ENCODE results near the gene PCDHA8.

The PCDHA8 gene

GRCh38 chr5:140883373-140883772 is 42.4 kb downstream of the PCDHA8 start:
- Histone ChIP-seq H3K9ac (ENCODE audit: low read length) (no peak overlapping the region), H2AFZ (ENCODE audit: low read length) (no peak overlapping the region), H3K27me3 (ENCODE audit: insufficient read depth, low read length) (no peaks in the 10 kb centered on the region), H3K9me3 (ENCODE audit: low read length) (no peaks in the 10 kb centered on the region), H3K27ac (ENCODE audit: low read depth, low read length, poor library complexity, severe bottlenecking) (no peak overlapping the region), H3K4me3 (ENCODE audit: low read depth, low read length, poor library complexity, severe bottlenecking) (no peak overlapping the region), H4K20me1 (ENCODE audit: insufficient read depth, low read length) (no peaks in the 10 kb centered on the region), H3K9me2 (ENCODE audit: low read depth, low read length) (no peaks in the 10 kb centered on the region), H3F3A (ENCODE audit: insufficient read depth, low read length) (no peaks in the 10 kb centered on the region), H3K4me1 (ENCODE audit: insufficient read depth, low read length, severe bottlenecking) (no peaks in the 10 kb centered on the region), H3K79me2 (ENCODE audit: insufficient read depth, low read length) (no peaks in the 10 kb centered on the region), H3K4me2 (ENCODE audit: low read length) (no peak overlapping the region), H3K36me3 (ENCODE audit: insufficient read depth, low read length) (no peaks in the 10 kb centered on the region)
- TF ChIP-seq EZH2 (IDR thresholded peaks at IDR 0.05; ENCODE audit: borderline replicate concordance, low read length) (no peak), CTCF (IDR thresholded peaks at IDR 0.05; ENCODE audit: low read length) (no peak)

DNA sequence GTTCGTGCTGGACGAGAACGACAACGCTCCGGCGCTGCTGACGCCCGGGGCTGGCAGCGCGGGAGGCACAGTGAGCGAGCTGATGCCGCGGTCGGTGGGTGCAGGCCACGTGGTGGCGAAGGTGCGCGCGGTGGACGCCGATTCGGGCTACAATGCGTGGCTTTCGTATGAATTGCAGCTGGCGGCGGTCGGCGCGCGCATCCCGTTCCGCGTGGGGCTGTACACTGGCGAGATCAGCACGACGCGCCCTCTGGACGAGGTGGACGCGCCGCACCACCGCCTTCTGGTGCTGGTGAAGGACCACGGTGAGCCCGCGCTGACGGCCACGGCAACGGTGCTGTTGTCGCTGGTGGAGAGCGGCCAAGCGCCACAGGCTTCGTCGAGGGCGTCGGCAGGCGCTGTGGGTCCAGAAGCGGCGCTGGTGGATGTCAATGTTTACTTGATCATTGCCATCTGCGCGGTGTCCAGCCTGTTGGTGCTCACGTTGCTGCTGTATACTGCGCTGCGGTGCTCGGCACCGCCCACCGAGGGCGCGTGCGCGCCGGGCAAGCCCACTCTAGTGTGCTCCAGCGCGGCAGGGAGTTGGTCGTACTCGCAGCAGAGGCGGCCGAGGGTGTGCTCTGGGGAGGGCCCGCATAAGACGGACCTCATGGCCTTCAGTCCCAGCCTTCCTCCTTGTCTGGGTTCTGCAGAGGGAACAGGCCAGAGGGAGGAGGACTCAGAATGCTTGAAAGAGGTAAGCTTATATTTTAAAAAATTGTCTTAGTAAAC is 43.1 kb downstream of the PCDHA8 start:
- H3K9ac ChIP-seq (ENCODE audit: low read length): no peak overlapping the region
- H3K79me2 ChIP-seq (ENCODE audit: insufficient read depth, low read length): no peaks in the 10 kb centered on the region
- no peaks in the 10 kb centered on the region for H3F3A ChIP-seq (ENCODE audit: insufficient read depth, low read length)
- TF ChIP-seq EZH2 (IDR thresholded peaks at IDR 0.05; ENCODE audit: borderline replicate concordance, low read length) (no peak), CTCF (IDR thresholded peaks at IDR 0.05; ENCODE audit: low read length) (no peak)
- H3K36me3 ChIP-seq (ENCODE audit: insufficient read depth, low read length): no peaks in the 10 kb centered on the region
- H3K4me3 ChIP-seq (ENCODE audit: low read depth, low read length, poor library complexity, severe bottlenecking): no peak overlapping the region
- no peaks in the 10 kb centered on the region for H4K20me1 ChIP-seq (ENCODE audit: insufficient read depth, low read length)
- H2AFZ ChIP-seq (ENCODE audit: low read length): no peak overlapping the region
- no peaks in the 10 kb centered on the region for H3K9me3 ChIP-seq (ENCODE audit: low read length)
- H3K27me3 ChIP-seq (ENCODE audit: insufficient read depth, low read length): no peaks in the 10 kb centered on the region
- no peaks in the 10 kb centered on the region for H3K9me2 ChIP-seq (ENCODE audit: low read depth, low read length)
- H3K27ac ChIP-seq (ENCODE audit: low read depth, low read length, poor library complexity, severe bottlenecking): no peak overlapping the region
- H3K4me1 ChIP-seq (ENCODE audit: insufficient read depth, low read length, severe bottlenecking): no peaks in the 10 kb centered on the region
- no peak overlapping the region for H3K4me2 ChIP-seq (ENCODE audit: low read length)
